GM18867 (cell line): Measurements from ENCODE around the gene PHACTR1.

Experiments
- ATAC-seq: cut with Tn5 transposase; IDR thresholded peaks from one replicate; pipeline ENCODE4 v1.9.1; 2021; ENCODE audit warnings: mild to moderate bottlenecking, moderate library complexity; ENCODE audit not compliant: unreplicated experiment

Gene PHACTR1

DNA sequence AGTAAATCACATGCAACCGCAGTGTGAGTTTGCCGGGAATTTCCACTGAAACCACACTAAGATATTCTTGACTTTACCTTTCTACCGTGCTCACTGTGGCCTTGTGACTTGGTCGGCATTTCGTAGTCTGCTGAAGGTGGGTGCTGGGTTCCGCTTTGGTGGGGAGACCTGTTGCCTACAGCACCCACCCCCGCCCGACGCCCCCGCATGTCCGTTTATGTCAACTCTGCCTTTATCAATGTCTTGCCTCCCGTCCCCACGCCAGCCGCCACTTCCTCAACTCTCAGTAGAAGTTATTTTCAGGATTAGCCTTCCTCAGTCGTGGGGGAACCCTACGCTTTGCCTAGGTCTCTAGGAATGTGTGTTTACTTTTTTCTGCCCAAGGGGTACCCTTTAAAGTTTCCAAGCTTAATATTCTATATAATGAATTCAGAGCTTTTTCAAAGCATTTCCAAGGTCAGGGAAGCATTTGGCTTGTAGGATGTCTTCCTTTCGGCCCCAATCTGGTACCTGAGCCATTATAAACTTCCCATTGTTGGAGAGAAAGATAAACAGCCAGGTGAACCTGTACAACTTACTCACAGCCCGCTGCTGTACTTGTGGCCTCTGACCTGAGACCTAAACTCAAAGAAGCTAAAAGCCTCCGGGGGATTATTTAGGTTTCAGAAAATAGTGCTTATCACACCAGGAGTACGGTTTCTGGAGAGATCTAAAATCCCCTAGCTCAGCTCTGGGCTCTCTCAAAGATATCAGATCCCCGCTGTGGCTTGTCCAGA is 557.6 kb downstream of the PHACTR1 start:
- peak; percentile 71 for ATAC-seq

DNA sequence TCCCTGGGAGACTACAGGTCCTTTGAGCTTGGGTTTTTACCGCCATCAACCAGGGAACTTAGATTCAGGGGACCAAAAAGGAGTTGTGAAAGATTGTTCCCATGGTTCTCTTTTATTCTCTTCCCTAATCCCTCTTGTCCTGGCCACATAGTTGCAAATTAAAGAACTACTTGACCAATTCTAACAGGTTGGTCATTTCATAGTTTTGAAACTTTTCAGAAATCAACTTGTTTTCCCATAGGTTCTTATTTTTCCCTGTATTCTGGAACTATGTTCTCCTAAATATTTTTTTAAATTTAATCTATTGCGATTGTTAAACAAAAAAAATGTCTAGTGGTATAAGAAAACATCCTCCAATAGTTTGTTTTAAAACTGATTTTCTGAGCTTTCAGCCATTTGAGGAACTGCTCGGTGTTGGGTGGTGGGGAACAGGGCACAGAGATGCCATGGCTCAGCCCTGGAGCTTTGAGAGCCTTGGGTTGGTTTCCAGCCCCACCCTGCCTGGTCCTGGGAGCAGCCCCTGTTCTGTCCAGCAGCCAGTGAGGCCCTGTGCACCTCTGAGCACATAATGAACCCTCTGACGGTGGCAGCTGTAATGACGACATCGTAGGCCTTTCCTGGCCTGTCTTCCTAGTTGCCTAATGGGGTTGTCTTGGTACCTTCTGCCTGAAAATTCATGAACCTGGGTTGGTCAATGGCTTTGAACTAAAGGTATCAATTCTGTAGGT is 558.3 kb downstream of the PHACTR1 start:
- no peak for ATAC-seq

DNA sequence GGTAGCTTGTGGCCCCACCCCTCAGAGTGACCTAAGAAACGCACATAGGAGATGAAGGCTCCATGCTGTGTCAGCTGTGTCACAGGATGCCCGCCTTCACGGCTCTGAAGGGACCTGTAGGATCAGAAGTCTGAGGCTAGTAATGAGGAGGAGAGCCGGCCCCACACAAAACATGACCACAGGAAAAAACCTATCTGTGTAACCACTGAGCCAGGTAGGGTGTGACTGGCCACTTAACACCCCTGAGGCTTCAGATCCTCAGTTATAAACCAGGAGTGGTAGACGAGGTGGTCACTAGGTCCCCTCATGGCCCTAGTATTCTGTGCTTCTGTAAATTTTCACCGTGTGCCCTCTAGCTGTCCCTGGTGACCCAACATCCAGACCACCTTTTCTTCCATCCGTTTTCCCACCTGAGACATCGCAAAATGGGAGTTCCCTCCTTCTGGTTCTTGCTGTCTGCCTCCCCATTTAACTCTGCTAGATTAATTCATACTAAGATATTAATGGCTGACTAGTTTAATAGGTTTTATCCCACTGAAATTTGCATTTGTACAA is 558.9 kb downstream of the PHACTR1 start:
- ATAC-seq: no peak

DNA sequence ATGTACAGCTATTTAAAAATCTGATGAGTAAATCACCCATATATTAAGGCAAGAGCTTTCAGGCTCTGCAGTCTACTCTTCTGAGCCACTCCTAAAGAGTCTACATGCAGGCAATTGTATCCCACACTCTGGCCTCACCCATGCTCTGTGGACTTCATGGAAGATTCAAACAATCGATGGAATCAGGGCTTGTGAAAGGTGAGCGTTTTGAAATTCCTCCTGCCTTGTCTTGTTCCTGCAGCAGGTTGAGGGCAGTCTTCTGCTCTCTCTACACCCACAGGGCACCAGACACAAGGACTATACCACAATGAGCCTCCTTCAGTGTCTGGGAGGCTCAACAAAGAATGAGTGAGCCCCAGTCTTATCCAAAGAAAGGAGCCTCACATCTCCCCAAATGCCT is 560.7 kb downstream of the PHACTR1 start:
- no peak for ATAC-seq

DNA sequence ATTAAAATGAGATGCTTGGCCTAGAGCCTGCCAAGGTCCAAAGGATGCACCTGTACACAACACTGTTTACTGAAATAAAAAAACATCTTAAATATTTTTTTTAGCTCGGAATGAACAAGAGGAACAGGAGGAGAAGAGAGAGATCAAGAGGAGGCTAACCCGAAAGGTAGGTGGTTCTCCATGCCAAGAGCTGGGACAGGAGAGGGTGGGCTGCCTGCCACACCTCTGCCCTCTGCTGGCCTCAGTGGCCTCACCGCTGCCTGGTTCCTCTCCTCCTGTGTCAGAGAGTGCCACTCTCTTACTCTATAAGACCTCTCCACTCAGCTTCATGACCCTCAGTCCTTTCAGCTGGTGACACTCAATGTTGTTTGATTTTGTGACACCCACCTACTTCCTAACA is 561.6 kb downstream of the PHACTR1 start:
- ATAC-seq: no peak

DNA sequence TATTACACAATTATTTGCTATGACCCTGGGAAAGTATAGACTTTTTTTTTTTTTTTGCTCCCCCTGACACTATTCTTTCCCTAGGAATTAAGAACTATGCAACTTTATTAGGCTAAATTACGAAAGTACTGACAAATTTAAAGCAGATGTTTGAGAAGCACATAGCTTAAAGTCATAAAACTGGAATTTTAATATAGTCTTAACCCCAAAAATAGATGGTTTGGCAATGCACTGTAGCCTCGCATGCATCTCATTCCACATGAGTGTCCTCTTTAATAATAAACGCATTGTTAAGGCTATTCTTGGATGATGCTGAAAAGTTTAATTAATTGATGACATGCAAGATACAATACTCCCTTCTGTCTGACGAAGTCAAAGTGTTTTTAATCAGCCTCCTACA is 562.4 kb downstream of the PHACTR1 start:
- no peak for ATAC-seq

DNA sequence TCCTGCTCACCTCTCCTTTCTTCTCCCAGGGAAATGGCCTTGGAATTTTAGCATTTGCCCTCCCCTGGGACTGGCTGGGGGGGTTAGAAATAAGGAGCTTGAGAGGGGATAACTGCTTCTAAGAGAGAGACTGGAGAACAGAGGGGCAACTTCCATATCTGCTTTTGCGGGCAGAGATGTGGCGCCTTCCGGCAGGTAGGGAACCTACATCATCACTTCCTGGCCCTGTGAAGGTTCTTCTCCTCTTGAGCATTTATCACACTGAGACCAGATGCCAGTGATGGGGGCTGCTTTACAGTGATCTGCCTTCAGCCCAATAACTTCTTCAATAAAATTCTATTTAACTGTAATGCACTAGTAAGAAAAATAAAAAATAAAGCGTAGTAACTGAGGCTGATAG is 563.7 kb downstream of the PHACTR1 start:
- no peak for ATAC-seq

DNA sequence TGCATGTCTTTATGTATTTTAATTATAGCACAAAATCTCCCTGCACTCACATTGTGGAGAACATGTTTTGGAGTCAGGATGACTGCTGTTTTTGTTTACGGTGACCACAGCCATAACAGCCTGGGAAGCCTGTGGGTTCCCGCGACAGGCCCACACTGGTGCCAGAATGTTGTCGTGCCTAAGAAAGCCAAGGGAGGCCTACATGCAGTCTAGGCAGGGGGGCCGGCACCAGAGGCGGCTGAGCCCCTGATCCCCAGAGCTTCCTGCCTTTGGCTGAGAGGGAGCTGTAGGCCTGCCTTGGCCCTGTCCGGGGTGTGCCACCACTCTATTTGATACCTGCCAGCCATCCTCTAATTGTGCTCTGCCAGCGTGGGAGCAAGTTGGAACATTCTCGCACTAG is 565.1 kb downstream of the PHACTR1 start:
- no peak for ATAC-seq

DNA sequence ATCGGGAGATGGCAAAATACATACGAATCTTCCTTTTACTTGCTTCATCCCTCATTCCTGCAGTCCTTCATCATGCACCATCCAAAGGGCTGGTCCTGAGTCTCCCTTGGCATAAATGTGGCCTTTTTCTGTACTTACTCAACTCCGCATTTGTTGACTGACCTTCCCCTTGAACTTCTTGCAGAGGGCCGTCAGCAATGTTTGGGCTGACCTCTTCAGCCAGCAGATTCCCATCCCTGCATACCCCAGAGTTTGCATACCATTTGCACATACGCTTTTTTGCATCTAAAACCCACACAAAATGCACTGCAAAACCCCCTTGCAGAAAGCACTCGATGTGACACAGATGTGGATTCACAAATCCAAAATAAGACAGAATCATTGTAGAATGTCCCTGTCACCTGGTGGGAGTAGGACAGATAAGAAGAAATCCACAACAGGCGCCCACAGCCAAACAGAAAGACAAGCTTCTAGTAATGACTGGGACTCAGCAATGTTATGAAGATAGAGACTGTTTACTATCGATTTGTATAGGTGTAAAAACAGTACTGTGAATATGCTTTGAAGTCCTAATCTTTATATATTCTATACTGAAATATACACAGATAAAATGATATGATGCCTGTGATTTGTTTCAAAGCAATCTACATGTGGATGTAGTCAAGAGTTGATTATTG is 566.0 kb downstream of the PHACTR1 start:
- ATAC-seq: no peak

DNA sequence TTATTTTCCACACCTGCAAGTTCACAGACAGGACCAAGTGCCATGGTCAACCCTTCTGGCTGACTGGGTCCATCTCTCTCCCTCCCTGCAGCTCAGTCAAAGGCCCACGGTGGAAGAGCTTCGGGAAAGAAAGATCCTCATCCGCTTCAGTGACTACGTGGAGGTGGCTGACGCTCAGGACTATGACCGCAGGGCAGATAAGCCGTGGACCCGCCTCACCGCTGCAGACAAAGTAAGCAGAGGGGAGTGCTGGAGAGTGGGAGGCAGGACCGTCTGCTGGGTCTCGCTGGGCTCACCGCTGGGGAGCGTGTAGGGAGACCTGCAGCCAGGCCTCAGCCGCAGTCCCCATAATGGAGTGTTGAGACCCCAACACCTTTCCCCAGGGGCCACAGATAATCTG is 566.8 kb downstream of the PHACTR1 start:
- no peak for ATAC-seq

DNA sequence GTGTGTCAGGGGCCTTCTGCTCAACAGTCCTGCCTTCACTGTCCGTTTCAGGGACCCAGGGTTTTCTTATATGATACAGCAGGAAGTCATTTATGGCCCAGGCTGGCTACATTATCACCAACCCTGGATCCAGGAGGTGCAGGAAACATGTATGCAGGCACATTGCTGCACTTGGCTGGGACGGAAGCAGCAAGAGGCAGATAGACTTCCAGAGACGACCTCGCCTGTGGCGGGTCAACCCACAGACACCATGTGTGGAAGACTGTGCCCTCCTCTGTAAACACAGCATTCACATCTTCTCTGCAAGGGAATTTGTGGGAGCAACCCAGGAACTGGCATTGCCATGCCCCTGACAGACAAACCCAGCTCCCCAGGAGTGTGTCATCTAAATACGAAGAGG is 568.1 kb downstream of the PHACTR1 start:
- ATAC-seq: no peak

DNA sequence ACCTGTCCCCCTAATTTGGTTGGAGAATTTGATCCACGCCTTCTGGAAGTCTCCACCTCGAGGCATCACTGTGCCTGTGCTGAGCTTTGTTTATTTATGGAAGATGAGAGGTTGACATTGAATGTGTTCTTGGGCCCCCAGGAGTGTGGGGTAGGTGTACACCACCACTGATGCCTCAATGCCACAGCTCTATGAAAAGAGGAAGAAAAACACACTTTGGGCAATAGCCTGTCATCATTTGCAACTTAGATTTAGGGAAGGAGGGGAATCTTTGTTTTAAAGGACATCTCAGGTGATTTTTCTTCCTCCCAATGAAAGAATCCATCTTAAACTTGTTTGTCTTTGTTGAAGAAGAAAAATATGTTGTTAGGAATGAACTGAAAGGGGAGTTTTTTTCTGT is 569.1 kb downstream of the PHACTR1 start:
- ATAC-seq: no peak

DNA sequence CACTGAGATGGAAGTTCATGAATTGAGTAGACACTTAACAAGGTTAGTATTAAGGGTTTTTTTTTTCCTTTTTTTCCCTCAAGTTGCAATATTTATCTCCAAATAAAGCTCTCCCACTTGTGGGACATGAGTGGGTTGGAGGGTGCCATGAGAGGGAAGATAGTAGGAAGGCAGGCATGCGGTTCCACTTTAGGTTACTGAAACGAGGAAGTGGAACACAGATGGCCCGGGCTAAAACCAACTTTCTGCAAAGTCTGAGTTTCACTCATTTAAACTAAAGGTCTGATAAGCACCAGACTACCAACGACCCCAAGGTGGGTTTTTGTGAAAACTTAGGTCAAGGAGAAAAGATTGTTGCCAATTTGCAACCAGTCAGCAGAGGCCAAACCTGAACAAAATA is 569.6 kb downstream of the PHACTR1 start:
- peak; percentile 67 for ATAC-seq

DNA sequence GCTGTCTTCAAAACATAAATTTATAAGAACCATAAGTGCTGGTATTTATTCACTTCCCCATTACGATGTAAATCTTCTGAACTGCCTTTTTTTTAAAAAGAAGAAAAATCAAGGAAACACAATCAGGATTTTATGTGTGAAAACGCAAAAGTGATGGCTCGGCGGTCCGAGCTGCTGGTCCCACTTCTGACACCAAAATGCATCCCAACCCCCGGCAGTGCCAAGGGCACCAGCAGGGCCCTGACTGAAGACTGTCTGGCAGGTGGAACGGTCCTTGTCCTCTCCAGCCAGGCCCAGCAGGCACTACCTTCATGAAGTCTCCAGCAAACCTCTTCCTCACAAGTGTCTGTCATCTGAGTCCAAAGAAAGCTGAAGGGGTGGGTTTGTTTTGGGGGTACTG is 570.5 kb downstream of the PHACTR1 start:
- no peak for ATAC-seq

DNA sequence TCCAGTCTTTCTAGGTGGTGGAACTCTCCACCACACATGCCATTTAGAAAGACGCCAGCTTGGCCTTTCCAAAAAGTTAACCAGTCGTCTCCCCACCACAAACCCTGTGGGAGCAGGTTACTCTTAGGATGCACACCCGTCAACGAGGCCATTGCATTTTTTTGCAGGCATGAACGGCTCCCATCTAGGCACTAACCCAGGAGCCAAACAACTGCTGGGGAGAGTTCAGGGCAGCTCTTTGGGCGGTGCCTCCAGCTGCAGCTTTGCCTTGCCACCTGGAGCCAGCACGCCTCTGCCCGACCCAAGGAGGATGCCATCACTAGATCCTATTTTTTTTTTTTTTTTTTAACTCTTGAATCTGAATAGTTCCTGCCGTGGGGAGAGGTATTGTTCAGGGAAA is 571.9 kb downstream of the PHACTR1 start:
- no peak for ATAC-seq

DNA sequence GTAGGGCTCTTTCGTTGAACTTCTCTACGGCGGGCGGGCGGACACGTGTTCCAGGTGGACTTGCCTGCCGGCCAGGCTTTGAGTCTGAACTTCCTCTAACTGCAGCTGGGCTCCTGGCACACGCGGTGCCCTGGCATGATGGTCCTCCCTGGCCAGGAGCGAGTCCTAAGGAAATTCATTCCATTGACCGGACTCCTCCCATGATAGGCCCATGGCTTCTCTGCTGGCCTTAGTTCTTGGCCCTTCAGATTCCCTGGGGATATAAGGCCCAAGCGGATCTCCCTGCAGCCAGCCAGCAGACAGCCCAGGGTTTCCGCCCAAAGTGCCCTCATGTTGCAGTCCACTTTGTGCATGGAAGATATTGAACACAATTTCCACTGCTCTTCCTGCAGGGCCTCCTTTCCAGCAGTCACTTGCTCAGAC is 572.4 kb downstream of the PHACTR1 start:
- no peak for ATAC-seq

DNA sequence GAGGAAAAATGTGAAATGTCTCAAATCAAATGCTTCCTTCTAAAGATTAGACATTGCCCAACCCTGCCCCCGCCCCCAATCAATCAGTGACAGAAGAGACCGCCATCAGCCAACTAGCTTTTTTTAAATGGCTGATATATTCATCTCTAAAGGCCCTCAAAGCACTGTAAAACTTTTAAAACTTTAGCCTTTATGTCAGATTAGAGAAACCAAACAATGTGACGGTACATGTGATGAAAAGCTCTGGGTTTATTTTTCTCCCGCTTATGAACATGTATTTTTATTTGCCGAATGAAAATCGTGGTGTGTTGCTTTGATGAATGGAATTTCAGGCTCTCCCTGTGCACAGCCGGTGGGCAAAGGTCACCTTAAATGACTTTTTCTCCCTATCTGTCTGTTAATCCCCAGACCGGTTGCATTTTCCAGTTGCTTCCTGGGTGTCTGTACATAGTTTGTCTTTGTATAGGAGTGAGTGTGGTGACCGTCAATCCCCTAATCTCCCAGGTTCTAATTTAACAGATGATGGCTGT is 573.3 kb downstream of the PHACTR1 start:
- no peak for ATAC-seq

DNA sequence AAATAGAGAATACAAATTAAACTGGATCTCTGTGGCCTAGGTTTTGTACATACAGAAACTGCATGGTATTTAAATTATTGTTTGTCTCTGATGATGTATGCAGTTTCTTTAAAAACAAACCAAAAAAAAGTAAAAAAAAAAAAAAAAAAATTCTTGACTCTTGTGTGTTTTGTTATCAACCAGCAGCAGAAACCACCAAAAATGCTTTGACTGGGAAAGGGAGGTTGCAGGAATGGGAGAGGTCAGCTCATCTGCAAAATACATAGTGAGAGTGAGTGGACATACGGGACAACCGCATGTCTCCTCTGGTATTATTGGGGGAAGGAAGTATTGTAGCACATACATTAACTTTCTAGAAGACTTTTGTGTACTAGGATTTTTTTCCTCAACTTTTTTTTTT is 573.8 kb downstream of the PHACTR1 start:
- ATAC-seq: no peak

DNA sequence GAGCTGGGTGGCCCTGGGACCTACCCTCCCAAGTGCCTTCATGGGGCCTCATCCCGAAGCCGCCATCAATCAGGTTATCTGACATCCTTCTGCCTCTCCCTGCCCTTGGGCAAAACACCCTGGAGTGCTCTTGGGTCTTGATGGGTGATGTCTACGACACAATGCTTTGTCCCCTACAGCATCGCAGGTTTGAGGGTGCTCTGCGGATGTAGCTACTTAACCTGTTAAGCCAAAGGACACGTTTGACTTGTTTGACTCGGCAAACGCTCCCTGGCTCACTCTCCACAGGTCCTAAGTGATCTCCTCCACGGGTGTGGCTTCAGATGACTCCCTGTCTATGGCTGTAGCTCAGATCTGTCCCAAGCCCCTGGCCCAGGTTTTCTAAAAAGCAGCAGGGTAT is 576.2 kb downstream of the PHACTR1 start:
- no peak for ATAC-seq

DNA sequence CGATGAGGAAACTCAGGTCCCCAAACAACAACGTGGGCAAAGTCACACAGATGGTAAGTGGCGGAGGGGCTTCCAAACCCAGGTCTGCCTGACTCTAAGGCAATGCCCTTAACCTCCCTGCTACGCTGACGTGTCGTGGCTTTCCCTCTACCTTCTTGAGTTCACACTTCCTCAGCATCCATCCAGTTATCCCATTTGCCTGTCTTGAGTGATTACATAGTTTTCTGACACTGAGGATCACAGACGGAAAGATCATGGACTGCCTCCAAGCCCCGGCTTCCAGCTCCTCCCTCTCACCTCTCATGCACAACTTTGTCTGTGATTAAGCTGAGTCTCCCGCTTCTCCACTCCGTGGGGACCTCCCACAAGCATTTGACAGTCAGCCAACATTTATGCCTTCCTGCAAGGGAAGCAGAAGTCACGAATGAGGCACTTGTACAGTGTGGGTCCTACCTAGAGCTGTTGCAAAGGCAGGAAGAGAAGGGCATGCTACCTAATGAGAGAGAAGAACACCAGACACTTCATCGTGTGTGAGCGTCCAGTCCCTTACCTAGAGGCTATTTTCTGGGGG is 578.0 kb downstream of the PHACTR1 start:
- ATAC-seq: no peak

DNA sequence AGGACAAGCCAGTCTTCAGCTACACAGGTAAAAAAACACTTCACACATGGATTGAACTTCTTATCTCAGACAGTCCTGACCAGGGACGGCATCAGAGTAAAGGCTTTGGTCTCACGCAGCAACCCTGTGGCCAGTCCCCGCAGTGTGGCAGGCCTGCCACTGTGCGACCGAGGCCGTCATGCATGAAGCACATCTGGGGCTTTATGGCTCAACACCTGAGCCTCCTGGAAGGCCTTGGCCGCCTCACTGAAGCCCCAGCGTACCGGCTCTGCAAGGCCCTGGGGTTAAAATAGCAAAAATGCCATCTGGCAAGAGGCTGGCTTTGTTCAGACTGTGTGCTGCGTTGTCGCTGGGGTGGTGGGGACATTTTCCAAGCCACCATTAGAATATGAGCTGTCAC is 579.0 kb downstream of the PHACTR1 start:
- ATAC-seq: no peak
